NK-92 (cell line): Measurements from ENCODE around the gene BRSK1.

ENCODE experiments used
- DNase-seq: peaks from one replicate; lab custom pipeline; 2025; ENCODE audit not compliant: unreplicated experiment; lab: John Stamatoyannopoulos, UW

The BRSK1 gene

DNA sequence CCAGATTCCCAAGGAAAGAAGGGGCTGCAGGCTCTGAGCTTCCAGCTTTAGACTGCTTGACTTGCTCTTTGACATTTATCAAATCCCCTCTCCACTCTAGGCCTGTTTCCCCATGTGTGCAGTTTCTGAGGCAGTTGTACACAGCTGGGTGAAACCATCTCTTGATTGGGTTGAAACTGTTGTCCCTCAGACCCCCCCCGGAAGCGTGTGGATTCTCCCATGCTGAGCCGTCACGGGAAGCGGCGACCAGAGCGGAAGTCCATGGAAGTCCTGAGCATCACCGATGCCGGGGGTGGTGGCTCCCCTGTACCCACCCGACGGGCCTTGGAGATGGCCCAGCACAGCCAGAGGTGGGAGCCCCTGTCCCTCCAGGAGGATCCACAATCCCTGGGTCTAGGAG, 19.7 kb downstream of the BRSK1 start:
- no peak for DNase-seq

DNA sequence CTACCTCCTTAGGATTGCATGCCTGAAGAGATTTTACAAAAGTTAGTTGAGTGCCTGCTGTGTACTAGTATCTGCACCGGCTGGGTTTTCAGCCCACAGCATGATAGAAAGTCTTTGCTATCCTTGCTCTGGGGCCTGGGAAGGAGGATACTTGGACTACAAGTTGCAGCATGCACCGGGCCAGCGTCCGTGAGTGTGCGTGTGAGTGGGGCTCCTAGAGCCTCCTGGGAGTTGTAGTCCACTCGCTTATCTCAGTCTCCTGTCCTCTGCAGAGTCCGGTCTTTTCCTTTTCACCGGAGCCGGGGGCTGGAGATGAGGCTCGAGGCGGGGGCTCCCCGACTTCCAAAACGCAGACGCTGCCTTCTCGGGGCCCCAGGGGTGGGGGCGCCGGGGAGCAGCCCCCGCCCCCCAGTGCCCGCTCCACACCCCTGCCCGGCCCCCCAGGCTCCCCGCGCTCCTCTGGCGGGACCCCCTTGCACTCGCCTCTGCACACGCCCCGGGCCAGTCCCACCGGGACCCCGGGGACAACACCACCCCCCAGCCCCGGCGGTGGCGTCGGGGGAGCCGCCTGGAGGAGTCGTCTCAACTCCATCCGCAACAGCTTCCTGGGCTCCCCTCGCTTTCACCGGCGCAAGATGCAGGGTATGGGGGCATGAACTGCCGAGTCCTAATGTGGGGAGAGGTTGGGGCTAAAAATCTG, 20.6 kb downstream of the BRSK1 start:
- no peak for DNase-seq

GRCh38 chr19:55304980-55305379, 21.2 kb downstream of the BRSK1 start:
- DNase-seq, result no peak

DNA sequence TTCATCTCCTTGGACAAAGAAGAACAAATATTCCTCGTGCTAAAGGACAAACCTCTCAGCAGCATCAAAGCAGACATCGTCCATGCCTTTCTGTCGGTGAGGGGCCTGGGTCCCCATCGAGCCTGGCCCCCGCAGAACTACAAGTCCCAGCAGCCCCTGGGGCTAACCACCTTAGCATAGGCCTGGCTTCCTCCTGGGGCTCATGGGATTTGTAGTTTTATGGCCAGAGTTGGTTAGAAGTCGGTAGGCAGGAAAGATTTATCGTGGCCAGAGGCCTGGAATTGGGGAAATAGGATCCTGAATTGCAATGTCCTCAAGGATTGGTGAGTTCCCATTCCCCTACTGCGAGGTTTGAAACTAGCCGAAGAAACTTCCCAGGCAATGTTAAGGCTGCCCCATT, 21.7 kb downstream of the BRSK1 start:
- DNase-seq, result no peak

DNA sequence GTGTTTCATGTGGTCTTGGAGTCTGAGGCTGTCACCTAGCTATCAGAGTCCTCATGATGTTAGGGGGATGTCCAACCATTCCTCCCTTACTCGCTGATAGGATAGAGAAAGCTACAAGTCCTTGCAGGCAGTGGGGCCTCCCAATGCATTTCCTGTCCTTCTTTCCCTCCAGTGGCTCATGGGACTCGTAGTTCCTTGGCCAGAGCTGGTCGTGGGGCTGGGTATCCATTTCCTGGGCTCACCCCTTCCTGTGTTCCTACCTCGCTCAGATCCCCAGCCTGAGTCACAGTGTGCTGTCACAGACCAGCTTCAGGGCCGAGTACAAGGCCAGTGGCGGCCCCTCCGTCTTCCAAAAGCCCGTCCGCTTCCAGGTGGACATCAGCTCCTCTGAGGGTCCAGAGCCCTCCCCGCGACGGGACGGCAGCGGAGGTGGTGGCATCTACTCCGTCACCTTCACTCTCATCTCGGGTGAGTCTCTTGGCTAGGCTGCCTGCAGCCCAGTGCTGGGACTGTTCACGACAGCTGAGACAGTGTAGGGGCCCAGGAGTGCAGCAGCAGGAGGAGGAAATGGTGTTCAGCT, 22.3 kb downstream of the BRSK1 start:
- no peak for DNase-seq

GRCh38 chr19:55306712-55307111, 22.9 kb downstream of the BRSK1 start:
- DNase-seq, result no peak

DNA sequence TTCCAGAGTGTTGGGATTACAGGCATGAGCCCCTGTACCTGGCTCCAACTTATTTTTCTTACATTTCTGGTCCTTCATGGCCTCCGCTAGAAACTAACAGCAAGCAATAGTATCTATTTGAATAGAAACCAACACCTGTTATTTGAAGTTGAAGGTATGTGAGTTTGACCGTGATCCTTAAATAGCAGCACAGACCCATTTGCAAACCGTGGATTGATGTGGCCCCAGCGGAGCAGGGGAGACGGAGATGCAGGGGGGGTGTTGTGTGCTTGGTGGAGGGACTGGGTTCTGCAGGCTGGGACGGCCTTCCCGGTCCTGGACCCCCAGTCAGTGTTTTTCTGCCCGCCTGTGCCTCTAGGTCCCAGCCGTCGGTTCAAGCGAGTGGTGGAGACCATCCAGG, 24.5 kb downstream of the BRSK1 start:
- DNase-seq, result no peak

DNA sequence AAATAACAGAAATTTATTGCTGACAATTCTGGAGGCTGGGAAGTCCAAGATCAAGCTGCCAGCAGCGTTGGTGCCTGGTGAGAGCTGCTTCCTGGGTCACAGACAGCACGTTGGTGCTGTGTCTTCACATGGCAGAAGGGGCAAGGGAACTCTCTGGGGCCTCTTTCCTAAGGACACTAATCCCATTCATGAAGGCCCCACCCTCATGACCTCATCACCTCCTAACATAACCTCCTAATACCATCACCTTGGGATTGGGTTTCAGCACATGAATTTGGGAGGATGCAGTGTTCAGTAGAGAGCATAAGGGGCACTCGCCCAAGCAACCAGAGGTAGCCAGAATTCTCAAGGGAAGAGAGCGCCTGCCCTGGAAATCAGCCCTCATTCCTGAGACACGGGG, 25.7 kb downstream of the BRSK1 start:
- no peak for DNase-seq

DNA sequence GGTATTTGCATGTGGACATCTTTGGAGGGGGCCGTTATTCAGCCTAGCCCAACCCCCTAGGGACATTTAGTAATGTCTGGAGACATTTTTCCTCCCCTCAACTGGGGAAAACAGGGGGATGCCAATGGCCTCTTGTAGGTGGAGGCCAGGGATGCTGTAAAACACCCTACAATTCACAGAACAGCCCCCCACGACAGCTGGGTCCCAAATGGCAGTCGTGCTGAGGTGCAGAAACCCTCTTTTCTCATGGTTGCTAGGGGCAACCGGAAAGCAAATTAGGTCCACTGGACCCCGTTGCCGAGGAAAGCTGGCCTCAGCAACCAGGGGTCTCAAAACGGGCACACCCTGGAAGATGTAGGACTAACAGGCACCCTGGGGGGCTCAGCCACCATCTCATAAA, 26.7 kb downstream of the BRSK1 start:
- no peak for DNase-seq

GRCh38 chr19:55311397-55311796, 27.6 kb downstream of the BRSK1 start:
- no peak for DNase-seq

GRCh38 chr19:55311797-55312196, 28.0 kb downstream of the BRSK1 start:
- DNase-seq, result no peak

- DNase-seq, result no peak
Measured at GRCh38 chr19:55312621-55313512, 29.1 kb downstream of the BRSK1 start.

DNA sequence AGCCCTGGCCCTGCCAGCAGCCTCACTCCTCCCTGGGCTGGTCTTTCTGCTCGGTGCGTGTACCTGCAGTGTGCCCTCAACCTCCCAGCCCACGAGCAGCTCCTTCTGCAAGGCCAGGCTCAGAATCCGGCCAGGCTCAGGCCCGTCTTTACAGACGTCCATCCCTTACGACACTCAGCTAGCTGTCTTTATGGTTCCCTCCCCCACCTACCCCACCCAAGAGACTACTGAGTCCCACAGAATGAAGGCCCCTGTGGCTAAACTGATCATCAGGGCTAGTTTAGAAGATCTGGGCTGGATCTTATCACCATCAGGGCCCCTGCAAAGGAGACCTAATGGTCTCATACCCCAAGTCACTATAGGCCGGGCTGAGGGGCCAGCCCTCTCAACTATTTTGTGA, 30.6 kb downstream of the BRSK1 start:
- DNase-seq, result no peak

DNA sequence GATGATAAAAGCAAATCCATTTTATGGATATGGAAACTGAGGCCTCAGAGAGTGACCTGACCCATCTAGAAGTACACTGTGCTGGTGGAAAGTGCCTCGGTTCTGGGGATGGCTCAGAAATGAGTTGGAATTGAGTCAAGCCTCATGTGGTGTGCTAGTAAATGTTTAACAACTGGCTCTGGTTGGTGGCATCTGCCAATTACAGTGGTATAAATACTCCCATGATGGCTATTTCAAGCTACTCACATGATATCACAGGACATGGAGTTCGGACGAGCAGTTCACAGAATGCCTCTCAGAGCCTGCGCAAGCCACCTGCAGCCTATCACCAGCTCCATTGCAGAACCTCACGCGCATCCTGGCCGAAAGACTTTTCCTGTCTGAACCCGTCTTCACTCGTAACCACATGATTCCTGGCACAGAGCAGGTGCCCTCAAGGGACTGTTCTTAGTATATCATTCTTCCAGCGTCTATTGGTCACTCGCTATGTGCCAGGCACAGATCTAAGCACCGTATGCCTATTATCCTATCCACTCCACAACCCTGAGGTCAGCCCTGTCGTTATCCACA, 32.2 kb downstream of the BRSK1 start:
- no peak for DNase-seq

DNA sequence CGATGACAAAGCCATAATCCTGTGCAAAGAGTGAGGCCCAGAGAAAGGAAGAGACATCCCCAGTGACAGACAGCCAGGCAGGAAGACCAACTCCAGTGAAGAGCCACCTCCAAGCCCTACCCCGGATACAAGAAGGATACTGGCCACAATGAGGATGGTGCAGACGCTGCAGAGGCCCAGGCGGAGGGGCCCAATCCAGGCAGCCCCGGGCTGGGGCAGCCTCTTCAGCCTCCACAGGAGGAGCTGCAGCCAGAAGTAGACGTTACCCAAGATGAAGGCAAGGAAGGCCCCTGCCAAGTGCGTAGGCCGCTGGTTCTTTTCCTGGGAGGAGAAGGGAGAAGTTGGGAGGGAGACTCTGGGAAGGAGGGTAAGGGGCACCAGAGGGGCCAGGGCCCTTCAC, 32.8 kb downstream of the BRSK1 start:
- no peak for DNase-seq

DNA sequence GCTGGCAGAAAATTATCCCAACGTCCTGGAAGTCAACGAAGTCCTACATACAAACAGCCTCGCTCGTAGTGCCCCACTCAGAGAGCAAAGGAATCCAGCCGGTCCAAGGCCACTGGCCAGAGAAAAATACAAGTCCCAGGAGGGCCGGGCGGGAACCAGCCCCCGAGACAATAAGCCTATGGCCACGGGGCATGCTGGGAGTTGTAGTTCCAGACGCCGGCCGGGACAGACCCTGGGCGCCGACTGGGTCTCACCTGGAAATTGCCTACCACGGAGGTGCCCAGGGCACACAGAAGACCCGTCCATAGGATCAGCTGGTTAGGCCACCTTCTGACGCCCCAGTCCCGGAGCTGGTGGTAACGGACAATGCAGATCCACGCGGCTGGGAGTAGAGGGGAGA, 36.0 kb downstream of the BRSK1 start:
- no peak for DNase-seq

GRCh38 chr19:55320844-55321419, 37.1 kb downstream of the BRSK1 start:
- no peak for DNase-seq

GRCh38 chr19:55321466-55322137, 37.8 kb downstream of the BRSK1 start:
- DNase-seq, result no peak

DNA sequence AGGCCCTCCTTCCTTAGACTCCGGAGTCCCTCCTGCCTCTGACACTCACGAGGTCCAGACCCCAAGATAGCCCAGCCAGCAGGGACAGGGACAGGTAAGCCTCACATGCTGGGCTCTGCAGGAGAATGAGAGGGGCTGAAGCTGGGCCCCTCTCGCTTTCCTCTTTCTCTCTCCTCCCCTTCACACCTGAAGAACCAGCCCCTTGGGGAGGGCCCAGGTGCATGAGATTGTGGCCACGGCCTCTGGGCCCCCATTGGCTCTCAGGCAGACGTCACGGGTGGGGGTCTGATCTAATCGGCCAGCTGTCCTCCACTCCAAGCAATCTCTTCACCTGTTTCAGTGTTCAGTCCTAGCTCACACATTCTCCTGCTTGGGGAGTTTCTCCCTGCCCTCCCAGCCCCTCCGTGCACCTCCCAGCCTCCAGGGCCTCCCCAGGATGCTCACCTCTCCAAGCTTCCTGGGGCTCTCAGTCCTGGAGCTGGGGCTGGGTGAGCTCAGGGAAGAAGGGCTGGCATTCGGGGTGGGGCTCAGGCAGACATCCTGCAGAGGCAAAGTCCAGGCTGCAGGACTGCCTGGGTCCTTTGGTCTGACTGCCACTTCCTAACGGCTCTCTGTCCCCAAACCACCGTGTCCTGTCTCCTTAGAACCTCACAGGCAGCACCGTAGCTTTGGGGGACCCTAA, 38.5 kb downstream of the BRSK1 start:
- DNase-seq, result no peak

DNA sequence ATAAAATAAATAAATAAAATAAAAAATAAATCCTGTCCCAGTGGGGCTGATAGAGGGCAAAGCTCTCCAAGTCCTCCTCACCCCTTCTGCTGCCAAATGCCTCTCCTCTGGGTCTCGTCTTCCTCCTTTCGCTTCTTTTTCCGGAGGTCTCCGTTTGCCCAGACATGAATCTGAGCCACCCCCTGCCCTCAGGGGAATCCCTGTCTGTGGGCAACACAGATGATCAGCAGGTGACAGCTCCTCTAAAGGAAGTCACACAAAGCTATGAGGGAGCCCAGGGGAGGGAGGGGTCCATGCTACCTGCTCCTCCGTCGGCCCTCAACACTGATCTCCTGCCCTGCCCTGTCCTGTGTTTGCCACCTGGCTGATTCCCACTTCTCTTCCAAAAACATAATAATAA, 40.9 kb downstream of the BRSK1 start:
- no peak for DNase-seq
